Ovary (tissue), 3 donors: Measurements from ENCODE around the gene APOF.

Experiments used
- CTCF ChIP-seq, 3 donors: fragments of 450-650 bp in 2 of 3; fragments of 200-600 bp in 1 of 3; IDR thresholded peaks; one replicate each; pipeline versions ENCODE4 v1.5.1 to v1.8.0; 2016 to 2022; ENCODE audit warnings: antibody characterized with exemption in 3 of 3, mild to moderate bottlenecking in 1 of 3
- EP300 ChIP-seq: sonication (generic); formaldehyde crosslinking; IDR thresholded peaks from one replicate; pipeline ENCODE4 v1.6.1; 2017; ENCODE audit warnings: antibody characterized with exemption
- donor health status: DM: no; HTN: no; CAD: no.

- no peak for TF ChIP-seq CTCF (IDR thresholded peaks at IDR 0.05)
- no peak for TF ChIP-seq EP300
Observed at GRCh38 chr12:56382611-56383010, 20.0 kb upstream of the APOF start.
